Measurements from ENCODE around the gene SAFB2. TPM values are rescaled to one million over a fixed set of nuclear protein-coding genes. Genes with fewer than 3 reads are reported as not detected.

The SAFB2 gene
- total RNA-seq = 10 to 100 TPM; 33.6 to 72.0 (median 45.2) TPM

DNA sequence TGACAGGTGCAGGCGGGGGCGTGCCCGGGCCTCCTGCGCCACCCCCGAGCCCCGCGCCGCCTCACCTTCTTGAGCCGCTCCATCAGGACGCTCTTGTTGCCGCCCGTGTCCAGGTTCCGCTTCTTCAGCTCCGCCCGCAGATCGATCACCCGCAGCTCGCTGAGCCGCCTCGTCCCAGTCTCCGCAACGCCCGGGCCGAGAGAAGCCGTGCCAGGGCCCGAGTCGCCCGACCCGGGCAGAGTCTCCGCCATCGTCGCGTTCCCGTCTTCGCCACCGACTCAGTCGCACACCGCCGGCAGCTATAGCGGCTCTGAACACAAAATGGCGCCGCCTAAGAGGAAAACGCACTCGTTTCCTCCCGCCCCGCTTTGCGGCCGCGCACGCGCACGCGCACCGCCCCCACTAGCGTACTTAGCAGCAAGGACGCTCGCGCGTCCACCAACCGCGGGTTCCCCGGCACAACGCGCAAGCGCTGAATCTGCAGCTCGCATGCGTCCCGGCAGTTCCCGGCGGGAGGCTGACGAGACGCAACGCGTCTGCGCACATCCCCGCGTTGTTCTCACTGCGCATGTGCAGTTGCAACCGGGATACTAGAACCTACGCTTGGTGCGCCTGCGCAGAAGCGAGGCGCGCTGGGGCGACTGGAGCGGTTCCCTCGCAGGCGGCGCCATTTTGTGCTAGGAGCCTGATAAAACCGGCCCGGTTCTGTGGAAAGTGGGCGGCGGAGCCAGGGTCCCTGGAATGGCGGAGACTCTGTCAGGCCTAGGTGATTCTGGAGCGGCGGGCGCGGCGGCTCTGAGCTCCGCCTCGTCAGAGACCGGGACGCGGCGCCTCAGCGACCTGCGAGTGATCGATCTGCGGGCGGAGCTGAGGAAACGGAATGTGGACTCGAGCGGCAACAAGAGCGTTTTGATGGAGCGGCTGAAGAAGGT, at the start of gene SAFB2, which contains the start of gene SAFB:
Gene SAFB2 (minus strand): TSS at position 312 of the 932 bp plus-strand sequence. CDS start 61 bp downstream, at position 251.
Gene SAFB (plus strand): TSS at position 619 of the 932 bp plus-strand sequence. CDS start 123 bp downstream, at position 742.
- TF ChIP-seq, protein P1, sequence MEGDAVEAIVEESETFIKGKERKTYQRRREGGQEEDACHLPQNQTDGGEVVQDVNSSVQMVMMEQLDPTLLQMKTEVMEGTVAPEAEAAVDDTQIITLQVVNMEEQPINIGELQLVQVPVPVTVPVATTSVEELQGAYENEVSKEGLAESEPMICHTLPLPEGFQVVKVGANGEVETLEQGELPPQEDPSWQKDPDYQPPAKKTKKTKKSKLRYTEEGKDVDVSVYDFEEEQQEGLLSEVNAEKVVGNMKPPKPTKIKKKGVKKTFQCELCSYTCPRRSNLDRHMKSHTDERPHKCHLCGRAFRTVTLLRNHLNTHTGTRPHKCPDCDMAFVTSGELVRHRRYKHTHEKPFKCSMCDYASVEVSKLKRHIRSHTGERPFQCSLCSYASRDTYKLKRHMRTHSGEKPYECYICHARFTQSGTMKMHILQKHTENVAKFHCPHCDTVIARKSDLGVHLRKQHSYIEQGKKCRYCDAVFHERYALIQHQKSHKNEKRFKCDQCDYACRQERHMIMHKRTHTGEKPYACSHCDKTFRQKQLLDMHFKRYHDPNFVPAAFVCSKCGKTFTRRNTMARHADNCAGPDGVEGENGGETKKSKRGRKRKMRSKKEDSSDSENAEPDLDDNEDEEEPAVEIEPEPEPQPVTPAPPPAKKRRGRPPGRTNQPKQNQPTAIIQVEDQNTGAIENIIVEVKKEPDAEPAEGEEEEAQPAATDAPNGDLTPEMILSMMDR (IDR thresholded peaks at IDR 0.05; ENCODE audit: low read depth) = no peak

DNA sequence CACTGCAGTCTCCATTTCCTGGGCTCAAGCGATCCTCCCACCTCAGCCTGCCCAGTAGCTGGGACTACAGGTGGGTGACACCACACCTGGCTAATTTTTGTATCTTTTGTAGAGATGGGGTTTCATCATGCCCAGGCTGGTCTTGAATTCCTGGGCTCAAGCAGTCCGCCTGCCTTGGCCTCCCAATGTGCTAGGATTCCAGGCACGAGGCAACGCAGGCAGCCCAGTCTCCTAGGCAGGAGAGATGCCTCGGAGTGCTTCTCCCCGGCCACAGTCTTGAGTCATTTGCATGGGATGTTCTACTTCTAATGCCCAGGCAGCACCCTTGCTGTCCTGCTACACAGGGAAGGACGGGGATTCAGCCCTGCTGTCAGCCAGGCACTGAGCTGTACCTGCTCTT, 49.0 kb upstream of the SAFB2 start:
- TF ChIP-seq, protein P1 (IDR thresholded peaks at IDR 0.05; ENCODE audit: low read depth) = no peak

DNA sequence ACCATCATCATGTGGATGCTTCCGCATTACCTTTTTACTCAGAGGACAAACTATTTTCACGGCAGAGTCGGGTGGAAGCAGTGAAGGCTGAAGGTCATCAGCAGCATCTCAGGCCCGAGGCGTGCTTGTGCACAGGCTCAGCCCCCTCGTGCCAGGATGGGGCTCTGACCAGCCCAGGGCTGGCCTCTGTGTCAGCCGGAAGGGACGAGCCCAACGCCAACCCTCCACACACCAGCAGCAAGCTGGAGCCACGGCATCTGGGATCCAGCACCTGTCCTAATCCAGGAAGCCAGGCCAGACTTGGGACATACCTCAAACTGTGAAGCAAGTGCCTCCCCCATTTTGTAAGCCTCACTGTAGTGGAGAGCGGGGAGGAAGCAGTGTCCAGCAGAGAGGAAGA, 46.6 kb upstream of the SAFB2 start:
- TF ChIP-seq, protein P1 (IDR thresholded peaks at IDR 0.05; ENCODE audit: low read depth) = no peak

DNA sequence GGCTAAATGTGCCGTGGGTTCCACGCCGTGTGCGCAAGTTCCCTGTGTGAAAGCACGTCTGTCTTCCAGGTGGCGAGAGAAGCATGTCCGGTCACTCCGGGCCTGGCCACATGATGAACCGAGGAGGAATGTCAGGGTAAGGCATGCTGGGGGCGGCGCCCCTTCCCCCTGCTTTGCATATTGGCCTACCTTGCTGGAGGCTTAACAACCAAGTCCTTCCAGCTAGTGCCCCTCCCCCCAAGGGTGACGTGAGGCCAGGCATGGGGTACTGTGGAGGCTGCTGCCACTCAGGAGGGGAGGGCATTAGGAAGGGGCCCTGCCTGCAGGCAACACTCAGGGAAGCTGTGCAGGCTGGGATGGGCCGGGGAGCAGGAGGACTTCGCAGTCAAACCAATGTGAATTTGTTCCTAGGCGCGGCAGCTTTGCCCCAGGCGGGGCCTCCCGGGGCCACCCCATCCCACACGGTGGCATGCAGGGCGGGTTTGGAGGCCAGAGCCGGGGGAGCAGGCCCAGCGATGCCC, 45.2 kb upstream of the SAFB2 start:
- TF ChIP-seq, protein P1 (IDR thresholded peaks at IDR 0.05; ENCODE audit: low read depth) = no peak

DNA sequence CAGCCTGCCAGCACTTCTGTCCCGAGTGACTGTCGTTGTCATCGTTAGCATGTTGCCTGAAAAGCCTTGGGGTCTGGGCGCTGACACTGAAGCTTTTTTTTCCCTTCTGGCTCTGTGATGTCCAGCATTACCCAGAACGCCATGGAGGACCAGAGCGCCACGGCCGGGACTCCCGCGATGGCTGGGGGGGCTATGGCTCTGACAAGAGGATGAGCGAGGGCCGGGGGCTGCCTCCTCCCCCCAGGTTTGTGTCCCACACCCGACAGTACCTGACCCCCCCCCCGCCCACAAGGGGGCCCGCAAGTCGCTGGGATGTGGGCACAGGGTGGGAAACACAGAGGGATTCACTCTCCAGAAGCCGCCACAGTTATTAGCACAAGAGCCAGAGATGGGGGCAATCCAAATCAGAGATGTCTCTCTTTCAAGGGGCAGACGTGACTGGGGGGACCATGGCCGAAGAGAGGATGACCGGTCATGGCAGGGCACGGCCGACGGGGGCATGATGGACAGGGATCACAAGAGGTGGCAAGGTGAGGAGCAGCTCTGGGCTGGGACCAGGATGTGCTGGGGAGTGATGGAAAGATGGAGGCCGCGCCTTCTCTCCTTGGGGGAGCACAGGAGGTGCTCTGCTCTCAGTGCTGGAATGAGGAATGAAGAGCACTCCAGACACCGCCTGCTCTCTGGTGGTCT, 44.5 kb upstream of the SAFB2 start:
- TF ChIP-seq, protein P1 (IDR thresholded peaks at IDR 0.05; ENCODE audit: low read depth) = no peak

DNA sequence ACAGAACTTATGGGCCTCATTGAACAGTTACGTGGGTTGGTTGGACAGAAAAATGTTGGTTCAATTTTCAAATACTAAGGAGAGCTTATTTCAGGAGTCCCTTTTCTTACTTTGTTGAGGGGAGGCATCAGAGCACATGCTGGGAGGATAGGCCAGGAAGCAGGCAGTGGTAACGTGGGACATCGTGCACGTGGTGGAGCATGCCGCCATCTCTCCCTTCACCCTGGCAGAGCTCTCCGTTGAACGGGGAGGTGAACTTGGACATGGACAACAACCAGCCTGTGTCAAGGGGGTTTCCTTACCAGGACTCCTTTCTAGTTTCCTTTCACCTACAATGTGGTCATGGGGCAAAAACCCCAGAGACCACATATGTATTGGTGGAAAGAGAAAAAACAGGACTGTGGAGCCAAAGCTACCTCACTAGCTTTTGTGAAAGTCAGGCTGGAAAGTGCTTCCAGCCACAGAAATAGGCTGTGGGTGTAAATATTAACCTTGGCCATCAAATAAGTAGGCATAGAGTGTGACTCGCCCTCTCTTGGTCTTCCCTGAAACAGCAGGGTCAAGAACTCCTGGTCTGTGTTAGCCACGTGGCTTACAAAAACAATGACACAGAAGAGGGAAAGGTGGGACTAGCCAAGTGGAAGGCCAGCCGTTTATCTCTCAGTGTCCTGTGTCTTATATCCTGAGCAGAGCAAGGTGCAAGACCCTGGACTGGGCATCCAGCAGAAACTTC, 43.4 kb upstream of the SAFB2 start:
- TF ChIP-seq, protein P1 (IDR thresholded peaks at IDR 0.05; ENCODE audit: low read depth) = no peak

All from subcutaneous adipose tissue (tissue), 4 donors.